Lower leg skin (tissue), 3 donors: ENCODE measurements around the gene PLA2G2C.

Experiments used
- CTCF ChIP-seq, 3 donors: fragments of 450-650 bp; IDR thresholded peaks; one replicate each; pipeline ENCODE4 v1.5.1; 2016; ENCODE audit warnings: antibody characterized with exemption in 3 of 3, mild to moderate bottlenecking in 3 of 3, moderate library complexity in 2 of 3
- POLR2A ChIP-seq, 2 donors: fragments of 450-650 bp; IDR thresholded peaks; one replicate each; pipeline ENCODE4 v1.6.1; 2016 to 2017; ENCODE audit warnings: antibody characterized with exemption in 2 of 2, mild to moderate bottlenecking in 1 of 2, moderate library complexity in 1 of 2

- TF ChIP-seq CTCF (IDR thresholded peaks at IDR 0.05) (no peak), POLR2A (IDR thresholded peaks at IDR 0.05) (no peak)
These were observed 3.3 kb upstream of the PLA2G2C start for GRCh38 chr1:20189664-20190063.
